Transverse colon (tissue), 4 donors: ENCODE measurements around the gene RANBP10. TPM values are rescaled to one million over a fixed set of nuclear protein-coding genes. Genes with fewer than 3 reads are reported as not detected.
"Not testable (repeated sequence)": the region's sequence is repeated elsewhere in the genome, so short reads cannot be mapped to it uniquely, and the experiment has no call there.

Source experiments
- DNase-seq: peaks from one replicate; pipeline ENCODE4 v3.0.0-alpha.2; 2019
- H3K27ac ChIP-seq, 4 donors: fragments of 200-600 bp; sonication (generic); 2 replicates each; pipeline ENCODE4 v1.5.1; 2016 to 2018; ENCODE audit warnings: inconsistent platforms in 4 of 4
- H3K27me3 ChIP-seq: fragments of 200-600 bp; sonication (generic); 2 replicates; pipeline ENCODE4 v1.5.1; 2017; ENCODE audit warnings: inconsistent platforms
- H3K36me3 ChIP-seq, 4 donors: fragments of 200-600 bp; sonication (generic); 2 replicates each; pipeline ENCODE4 v1.5.1; 2017 to 2019; ENCODE audit warnings: inconsistent platforms in 4 of 4
- H3K4me1 ChIP-seq, 4 donors: fragments of 200-600 bp; sonication (generic); 2 replicates each; pipeline ENCODE4 v1.5.1; 2017 to 2020; ENCODE audit warnings: inconsistent platforms in 4 of 4
- H3K4me3 ChIP-seq, 4 donors: fragments of 200-600 bp; sonication (generic); 1 replicate in 1 of 4; 2 replicates in 3 of 4; pipeline versions ENCODE4 v1.5.1 to v1.6.1; 2017 to 2019; ENCODE audit warnings: inconsistent platforms in 4 of 4
- H3K9me3 ChIP-seq, 2 donors: fragments of 200-600 bp; sonication (generic); 2 replicates each; pipeline ENCODE4 v1.5.1; 2017 to 2019; ENCODE audit warnings: inconsistent platforms in 2 of 2
- CTCF ChIP-seq, 5 experiments: fragments of 200-600 bp in 3 of 5; fragments of 450-650 bp in 2 of 5; sonication (generic) in 3 of 5; IDR thresholded peaks; 1 replicate in 2 of 5; 2 replicates in 3 of 5; pipeline ENCODE4 v1.5.1; 2016 to 2017; ENCODE audit warnings: antibody characterized with exemption in 5 of 5, inconsistent platforms in 3 of 5, mild to moderate bottlenecking in 2 of 5, moderate library complexity in 1 of 5
- EP300 ChIP-seq: sonication (generic); formaldehyde crosslinking; IDR thresholded peaks from one replicate; pipeline ENCODE4 v1.6.1; 2017; ENCODE audit warnings: antibody characterized with exemption, low read depth
- POLR2A ChIP-seq: fragments of 450-650 bp; IDR thresholded peaks from one replicate; pipeline ENCODE4 v1.6.1; 2016; ENCODE audit warnings: antibody characterized with exemption, mild to moderate bottlenecking, moderate library complexity
- POLR2AphosphoS5 ChIP-seq, 3 donors: sonication (generic); formaldehyde crosslinking; IDR thresholded peaks; one replicate each; pipeline ENCODE4 v1.6.1; 2016; ENCODE audit warnings: antibody characterized with exemption in 3 of 3
- WGBS, 2 donors: methylation state at CpG; one replicate each; pipeline ENCODE4 v1.1.5; 2018; ENCODE audit warnings: low coverage in 1 of 2; 5-methylcytosine and 5-hydroxymethylcytosine counted together
- in situ Hi-C, 4 donors: fragments of 200-750 bp; cut with MboI; loops; one replicate each; pipeline versions ENCODE4 v1.15.0 to v1.15.1; 2017; ENCODE audit warnings: low sequenced_read_pairs in 3 of 4, low pct_ligation_motif_present in 1 of 4, low pct_unique_long_range_greater_than_20kb in 1 of 4
- intact Hi-C: fragments of 100-400 bp; cut with DNase I; formaldehyde crosslinking; loops from one replicate; pipeline ENCODE4 v1.15.1; 2023; ENCODE audit warnings: low total_unique reads
- total RNA-seq, 4 donors: library from RNA; depleted of rRNA; stranded (reverse); fragments of >200 nt; gene quantifications; one replicate each; pipeline ENCODE4 v1.1.0, GENCODE V29; 2016

RANBP10 gene
- total RNA-seq, 4 donors from 2014 or later, result 15.1 to 32.9 (median 19.1) TPM

- in situ Hi-C loops, result no loop called here
- H3K36me3 ChIP-seq, result peaks cover 0 to 3% (median 0%) of the 10 kb centered on the region in 4 donors
- intact Hi-C loops, result no loop called here
- 86 to 100% methylated on average over 1 to 2 of the region's 2 CpGs for WGBS, 2 donors
- H3K4me1 ChIP-seq, result peaks cover 0 to 5% (median 0%) of the 10 kb centered on the region in 4 donors
- no peak overlapping the region for H3K4me3 ChIP-seq
- no peaks in the 10 kb centered on the region for H3K9me3 ChIP-seq
- no peak for DNase-seq
- no peak for TF ChIP-seq POLR2A
- no peak for TF ChIP-seq EP300
- no peak for TF ChIP-seq POLR2AphosphoS5 (IDR thresholded peaks at IDR 0.05)
- TF ChIP-seq CTCF (IDR thresholded peaks at IDR 0.05), result no peak
- no peak overlapping the region for H3K27ac ChIP-seq
- no peaks in the 10 kb centered on the region for H3K27me3 ChIP-seq
Observed at GRCh38 chr16:67752641-67753040, 53.7 kb downstream of the RANBP10 start.

- H3K27ac ChIP-seq, H3K36me3 ChIP-seq, in situ Hi-C loops, H3K9me3 ChIP-seq, H3K27me3 ChIP-seq, H3K4me3 ChIP-seq, H3K4me1 ChIP-seq, intact Hi-C loops, DNase-seq: not testable (repeated sequence)
- 93 to 96% methylated on average over 2 to 3 of the region's 3 CpGs for WGBS, 2 donors
Observed at GRCh38 chr16:67751331-67751730, 55.0 kb downstream of the RANBP10 start.

GRCh38 chr16:67750466-67750865 is 55.9 kb downstream of the RANBP10 start:
- H3K36me3 ChIP-seq, result peaks cover 0 to 3% (median 0%) of the 10 kb centered on the region in 4 donors
- H3K27me3 ChIP-seq, result no peaks in the 10 kb centered on the region
- DNase-seq, result peak; percentile 13
- intact Hi-C loops (no loop called here), in situ Hi-C loops (no loop called here)
- H3K9me3 ChIP-seq, result no peaks in the 10 kb centered on the region
- 94 to 97% methylated on average over 5 of the region's 6 CpGs for WGBS, 2 donors
- H3K27ac ChIP-seq, result no peak overlapping the region
- H3K4me3 ChIP-seq, result no peak overlapping the region
- peaks cover 0 to 5% (median 0%) of the 10 kb centered on the region in 4 donors for H3K4me1 ChIP-seq
- TF ChIP-seq POLR2AphosphoS5 (IDR thresholded peaks at IDR 0.05) (no peak), CTCF (IDR thresholded peaks at IDR 0.05) (no peak), EP300 (no peak), POLR2A (no peak)

GRCh38 chr16:67749436-67750078 is 56.8 kb downstream of the RANBP10 start:
- H3K4me3 ChIP-seq, result no peak overlapping the region

More at GRCh38 chr16:67749436-67750078, 56.8 kb downstream of the RANBP10 start:
- TF ChIP-seq EP300 (no peak), CTCF (IDR thresholded peaks at IDR 0.05) (no peak)
- 87% methylated on average over 3 of the region's 3 CpGs; no CpG with 5 or more reads in 1 of the 2 donors for WGBS, 2 donors
- Histone ChIP-seq H3K27ac (no peak overlapping the region), H3K4me1 (peaks cover 0 to 5% (median 0%) of the 10 kb centered on the region in 4 donors), H3K27me3 (no peaks in the 10 kb centered on the region), H3K9me3 (no peaks in the 10 kb centered on the region), H3K36me3 (peaks cover 0 to 3% (median 0%) of the 10 kb centered on the region in 4 donors)
- intact Hi-C loops (no loop called here), in situ Hi-C loops (no loop called here)
- no peak for DNase-seq
